GM18951 (cell line): Measurements from ENCODE around the gene PLEKHH2.

Experiments
- POLR2A ChIP-seq: IDR thresholded peaks from 4 replicates; pipeline ENCODE4 v1.6.1; 2011; ENCODE audit warnings: mild to moderate bottlenecking; ENCODE audit not compliant: insufficient read length, insufficient read depth; ENCODE audit errors: extremely low read depth
- in situ Hi-C: fragments of 300-500 bp; cut with MboI; formaldehyde crosslinking; loops from one replicate; pipeline ENCODE4 v1.12.0; 2022; ENCODE audit warnings: low sequenced_read_pairs, mixed read lengths, inconsistent platforms; ENCODE audit not compliant: unreplicated experiment

PLEKHH2 gene

DNA sequence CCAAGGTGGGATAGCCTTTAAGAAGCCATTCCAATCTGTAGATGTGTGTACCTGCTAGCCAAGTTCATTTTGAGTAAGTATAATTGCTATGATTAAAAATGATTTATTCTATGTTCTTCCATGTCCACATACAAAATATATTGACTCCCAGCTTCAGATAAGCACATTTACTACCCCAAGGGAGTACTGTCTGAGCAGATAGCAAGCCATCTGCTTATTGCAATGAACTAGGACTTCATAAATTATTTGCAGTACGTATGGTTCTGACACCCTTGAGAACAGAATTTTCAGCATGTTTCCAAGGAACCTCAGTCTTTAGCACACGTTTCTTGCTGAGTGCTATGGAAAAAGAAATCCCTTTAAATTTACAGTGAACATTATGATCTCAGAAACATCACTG lies 173.4 kb downstream of the PLEKHH2 start:
- in situ Hi-C loops: no loop called here
- no peak for TF ChIP-seq POLR2A

DNA sequence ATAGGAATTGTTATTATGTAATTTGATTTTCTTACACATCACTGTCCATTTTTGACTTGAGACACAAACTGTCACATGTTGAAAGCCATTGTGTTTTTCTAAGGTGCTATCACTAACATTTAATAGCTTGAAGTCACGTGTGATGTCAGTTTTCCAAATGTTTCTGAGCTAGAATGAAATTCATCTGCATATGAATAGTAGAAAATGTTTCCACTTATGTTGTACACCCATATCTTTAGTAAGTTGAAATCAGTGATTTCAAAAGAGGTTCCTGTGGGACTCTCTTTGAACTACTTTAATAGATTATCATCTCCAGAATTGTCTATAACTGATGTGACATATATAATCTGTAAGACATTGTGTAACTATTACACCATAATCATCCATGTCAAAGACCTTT lies 173.8 kb downstream of the PLEKHH2 start:
- in situ Hi-C loops: no loop called here
- no peak for TF ChIP-seq POLR2A

DNA sequence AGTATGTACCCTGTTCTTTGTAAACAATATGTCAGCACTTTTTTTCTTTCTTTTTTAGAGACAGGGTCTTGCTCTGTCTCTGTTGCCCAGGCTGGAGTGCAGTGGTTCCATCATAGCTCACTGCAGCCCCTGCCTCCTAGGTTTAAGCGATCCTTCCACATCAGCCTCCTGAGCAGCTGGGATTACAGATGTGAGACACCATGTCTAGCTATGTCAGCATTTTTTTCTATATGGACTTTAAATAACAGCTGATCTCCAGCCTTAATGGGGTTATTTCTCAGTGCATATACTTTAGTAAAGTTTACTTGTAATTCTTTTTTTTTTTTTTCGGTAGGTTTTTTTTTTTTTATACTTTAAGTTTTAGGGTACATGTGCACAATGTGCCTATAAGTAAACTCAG lies 174.9 kb downstream of the PLEKHH2 start:
- in situ Hi-C loops: no loop called here
- TF ChIP-seq POLR2A: no peak

DNA sequence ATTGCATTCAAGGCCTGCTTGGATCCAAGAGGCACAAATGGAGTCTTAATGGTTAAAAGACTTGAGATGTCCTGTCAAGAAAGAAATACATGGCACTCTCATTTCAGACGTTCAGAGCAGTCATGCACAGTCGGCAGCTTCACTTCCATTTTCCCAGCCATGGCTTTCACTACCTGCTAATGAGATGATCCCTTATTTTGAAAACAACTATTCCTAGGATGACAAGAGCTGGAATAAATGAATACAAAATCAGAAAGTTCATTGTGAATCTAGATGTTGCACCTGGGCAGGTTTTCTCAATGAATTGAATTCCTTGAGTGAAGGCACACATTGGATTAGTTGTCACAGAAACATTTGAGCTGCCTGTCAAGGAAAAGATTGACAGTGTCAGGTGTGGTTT lies 175.9 kb downstream of the PLEKHH2 start:
- no peak for TF ChIP-seq POLR2A
- in situ Hi-C loops: no loop called here

DNA sequence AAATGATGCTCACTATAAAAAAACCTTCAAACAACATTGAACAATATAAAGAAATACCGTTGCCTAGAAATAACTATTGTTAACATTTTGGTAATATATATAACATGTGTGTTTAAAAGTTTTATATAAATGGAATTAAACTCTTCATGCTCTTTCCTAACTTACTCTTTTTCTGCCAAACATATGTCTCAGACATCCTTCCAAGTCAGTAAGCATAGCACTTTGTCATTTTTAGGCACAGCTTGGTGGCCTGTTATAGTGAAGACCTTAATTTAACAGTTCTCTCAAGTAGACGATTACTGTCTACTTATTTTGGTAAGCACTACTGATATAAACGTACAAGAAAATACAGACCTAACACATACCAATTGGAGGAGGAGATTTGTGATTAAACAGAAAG lies 177.7 kb downstream of the PLEKHH2 start:
- in situ Hi-C loops: no loop called here
- TF ChIP-seq POLR2A: no peak
